ENCODE results near the gene ABAT.
"Not testable (repeated sequence)": the region's sequence is repeated elsewhere in the genome, so short reads cannot be mapped to it uniquely, and the experiment has no call there.

ABAT gene

DNA sequence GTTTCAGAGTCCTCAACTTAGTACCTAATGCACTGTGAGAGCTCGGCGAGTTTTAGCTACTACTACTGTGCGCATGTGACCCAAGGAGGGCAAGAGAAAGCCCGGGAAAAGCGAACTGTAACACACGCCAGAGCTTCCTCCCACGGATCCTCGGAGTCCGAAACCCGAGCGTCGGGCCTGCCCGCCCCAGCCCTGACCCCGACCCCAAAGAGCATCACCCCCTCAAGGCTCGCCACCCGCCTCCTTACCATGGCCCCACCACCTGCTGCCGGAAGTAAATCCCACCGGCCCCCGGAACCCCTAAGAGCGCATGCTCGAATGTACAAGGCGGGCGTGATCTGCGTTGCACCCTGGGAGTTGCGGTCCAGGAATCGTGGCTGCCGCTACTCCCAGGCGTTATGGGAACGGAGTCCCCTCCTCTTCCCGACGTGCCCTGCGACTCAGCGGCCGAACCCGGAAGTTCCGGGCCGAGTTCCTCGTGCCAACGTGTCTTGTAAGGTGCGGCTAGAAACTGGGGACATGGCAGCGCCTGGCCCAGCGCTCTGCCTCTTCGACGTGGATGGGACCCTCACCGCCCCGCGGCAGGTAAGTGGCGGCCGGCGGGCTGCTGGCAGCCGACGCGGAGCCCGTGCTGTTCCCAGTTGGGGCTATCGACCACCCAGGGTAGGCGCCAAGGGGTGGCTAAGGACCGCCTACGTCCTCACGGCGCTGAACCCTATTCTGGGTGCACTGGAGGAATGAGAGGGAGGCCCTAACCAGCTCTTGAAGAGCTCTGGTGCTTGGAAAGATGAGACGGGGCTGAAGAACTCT lies 123.2 kb downstream of the ABAT start, which contains the start of the genes PMM2 and TMEM186:
Gene PMM2 (plus strand): TSS at position 476 of the 810 bp plus-strand sequence. CDS start 44 bp downstream, at position 520.
Gene TMEM186 (minus strand): TSS at position 276 of the 810 bp plus-strand sequence. CDS start 25 bp downstream, at position 251.
- H3K4me3 ChIP-seq (ENCODE audit: low read depth, low read length) = peak within 1 kb of the TSS; percentile 98
- TF ChIP-seq, protein P1, sequence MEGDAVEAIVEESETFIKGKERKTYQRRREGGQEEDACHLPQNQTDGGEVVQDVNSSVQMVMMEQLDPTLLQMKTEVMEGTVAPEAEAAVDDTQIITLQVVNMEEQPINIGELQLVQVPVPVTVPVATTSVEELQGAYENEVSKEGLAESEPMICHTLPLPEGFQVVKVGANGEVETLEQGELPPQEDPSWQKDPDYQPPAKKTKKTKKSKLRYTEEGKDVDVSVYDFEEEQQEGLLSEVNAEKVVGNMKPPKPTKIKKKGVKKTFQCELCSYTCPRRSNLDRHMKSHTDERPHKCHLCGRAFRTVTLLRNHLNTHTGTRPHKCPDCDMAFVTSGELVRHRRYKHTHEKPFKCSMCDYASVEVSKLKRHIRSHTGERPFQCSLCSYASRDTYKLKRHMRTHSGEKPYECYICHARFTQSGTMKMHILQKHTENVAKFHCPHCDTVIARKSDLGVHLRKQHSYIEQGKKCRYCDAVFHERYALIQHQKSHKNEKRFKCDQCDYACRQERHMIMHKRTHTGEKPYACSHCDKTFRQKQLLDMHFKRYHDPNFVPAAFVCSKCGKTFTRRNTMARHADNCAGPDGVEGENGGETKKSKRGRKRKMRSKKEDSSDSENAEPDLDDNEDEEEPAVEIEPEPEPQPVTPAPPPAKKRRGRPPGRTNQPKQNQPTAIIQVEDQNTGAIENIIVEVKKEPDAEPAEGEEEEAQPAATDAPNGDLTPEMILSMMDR (IDR thresholded peaks at IDR 0.05; ENCODE audit: low read depth, low read length, missing control alignments) = no peak
- in situ Hi-C loops (cut with HindIII; ENCODE audit: low pct_ligation_motif_present, low sequenced_read_pairs) = no loop called here
- H3K27me3 ChIP-seq (replicated peaks) = no peaks in the 10 kb centered on the region
- peak; percentile 95 for DNase-seq
- peaks cover 12% of the 10 kb centered on the region for H3K36me3 ChIP-seq (replicated peaks)
- peak within 1 kb of the TSS; percentile 92 for H3K27ac ChIP-seq

DNA sequence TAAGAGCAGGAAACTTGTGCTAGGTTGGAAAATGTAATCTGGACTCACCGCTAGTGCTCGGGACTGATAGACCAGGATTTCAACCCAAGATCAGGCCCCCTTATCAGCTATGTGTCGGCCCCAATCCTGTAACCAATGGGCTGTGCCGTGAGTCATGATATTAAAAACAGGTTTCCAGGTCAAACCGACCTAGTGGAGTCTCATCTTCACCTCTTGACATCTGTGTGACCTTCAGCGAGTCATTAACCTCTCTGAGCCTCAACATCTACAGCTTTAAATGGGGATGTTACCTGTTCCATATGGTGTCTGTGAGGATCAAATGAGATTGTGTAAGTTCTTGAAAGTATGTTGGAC lies 123.7 kb downstream of the ABAT start:
- Histone ChIP-seq H3K36me3 (replicated peaks) (peaks cover 17% of the 10 kb centered on the region), H3K27ac (peak overlapping the region; percentile 92), H3K4me3 (ENCODE audit: low read depth, low read length) (peak overlapping the region; percentile 98), H3K27me3 (replicated peaks) (no peaks in the 10 kb centered on the region)
- in situ Hi-C loops (cut with HindIII; ENCODE audit: low pct_ligation_motif_present, low sequenced_read_pairs) = no loop called here
- TF ChIP-seq, protein P1 (IDR thresholded peaks at IDR 0.05; ENCODE audit: low read depth, low read length, missing control alignments) = no peak
- DNase-seq = peak; percentile 34

- in situ Hi-C loops (cut with HindIII; ENCODE audit: low pct_ligation_motif_present, low sequenced_read_pairs) = no loop called here
- Histone ChIP-seq H3K27me3 (replicated peaks) (no peaks in the 10 kb centered on the region), H3K4me3 (ENCODE audit: low read depth, low read length) (peak overlapping the region; percentile 98), H3K27ac (peak overlapping the region; percentile 92), H3K36me3 (replicated peaks) (peaks cover 20% of the 10 kb centered on the region)
- no peak for DNase-seq
- TF ChIP-seq, protein P1 (IDR thresholded peaks at IDR 0.05; ENCODE audit: low read depth, low read length, missing control alignments) = no peak
Measured at GRCh38 chr16:8798535-8799157, 124.2 kb downstream of the ABAT start.

GRCh38 chr16:8801701-8802100 lies 127.3 kb downstream of the ABAT start:
- TF ChIP-seq, protein P1 (IDR thresholded peaks at IDR 0.05; ENCODE audit: low read depth, low read length, missing control alignments) = no peak
- Histone ChIP-seq H3K27ac (no peak overlapping the region), H3K4me3 (ENCODE audit: low read depth, low read length) (no peak overlapping the region), H3K27me3 (replicated peaks) (no peaks in the 10 kb centered on the region), H3K36me3 (replicated peaks) (peaks cover 47% of the 10 kb centered on the region)
- no peak for DNase-seq
- in situ Hi-C loops (cut with HindIII; ENCODE audit: low pct_ligation_motif_present, low sequenced_read_pairs) = no loop called here

DNA sequence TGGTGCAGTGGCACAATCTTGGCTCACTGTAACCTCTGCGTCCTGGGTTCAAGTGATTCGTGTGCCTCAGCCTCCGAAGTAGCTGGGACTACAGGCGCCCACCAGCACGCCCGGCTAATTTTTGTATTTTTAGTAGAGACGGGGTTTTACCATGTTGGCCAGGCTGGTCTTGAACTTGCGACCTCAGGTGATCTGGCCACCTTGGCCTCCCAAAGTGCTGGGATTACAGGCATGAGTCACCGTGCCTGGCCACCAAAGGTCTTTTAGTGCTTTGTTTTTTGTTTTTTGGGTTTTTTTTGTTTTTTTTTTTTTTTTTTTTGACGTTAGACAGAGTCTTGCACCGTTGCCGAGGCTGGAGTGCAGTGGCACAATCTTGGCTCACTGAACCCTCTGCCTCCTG lies 129.3 kb downstream of the ABAT start:
- H3K4me3 ChIP-seq (ENCODE audit: low read depth, low read length); in situ Hi-C loops (cut with HindIII; ENCODE audit: low pct_ligation_motif_present, low sequenced_read_pairs); H3K27me3 ChIP-seq (replicated peaks); H3K27ac ChIP-seq; DNase-seq: not testable (repeated sequence)
- peaks cover 67% of the 10 kb centered on the region for H3K36me3 ChIP-seq (replicated peaks)

DNA sequence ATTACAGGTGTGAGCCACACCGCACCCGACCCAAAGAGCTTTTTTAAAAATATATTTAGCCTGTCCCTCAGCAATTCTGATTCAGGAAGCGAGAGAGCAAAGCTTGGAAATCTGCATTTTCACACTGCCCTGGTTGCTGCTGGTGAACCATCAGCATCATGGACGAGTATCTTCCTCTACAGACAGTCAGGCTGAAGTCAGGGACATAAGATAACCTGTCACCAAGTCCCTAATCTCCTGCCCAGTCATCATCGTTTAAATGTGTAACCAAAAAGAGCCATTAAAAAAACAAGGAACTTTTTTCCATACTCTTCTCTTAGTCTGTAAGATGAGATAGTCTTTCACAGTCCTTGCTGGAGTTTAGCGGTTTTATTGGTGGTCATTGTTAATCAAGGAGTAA lies 129.9 kb downstream of the ABAT start:
- no peak overlapping the region for H3K4me3 ChIP-seq (ENCODE audit: low read depth, low read length)
- TF ChIP-seq, protein P1 (IDR thresholded peaks at IDR 0.05; ENCODE audit: low read depth, low read length, missing control alignments) = no peak
- peaks cover 72% of the 10 kb centered on the region for H3K36me3 ChIP-seq (replicated peaks)
- in situ Hi-C loops (cut with HindIII; ENCODE audit: low pct_ligation_motif_present, low sequenced_read_pairs) = no loop called here
- no peak for DNase-seq
- H3K27ac ChIP-seq = no peak overlapping the region
- H3K27me3 ChIP-seq (replicated peaks) = no peaks in the 10 kb centered on the region
